Measurements from ENCODE around the gene CADPS.

The CADPS gene

GRCh38 chr3:62577153-62577552, 298.1 kb downstream of the CADPS start:
- Histone ChIP-seq H3K9ac (ENCODE audit: low read depth, low read length, poor library complexity, severe bottlenecking) (no peak overlapping the region), H2AFZ (ENCODE audit: low read length) (no peak overlapping the region), H3K36me3 (ENCODE audit: insufficient read depth, low read length) (no peaks in the 10 kb centered on the region), H3K27me3 (ENCODE audit: insufficient read depth, low read length, poor library complexity, severe bottlenecking) (no peaks in the 10 kb centered on the region), H3F3A (ENCODE audit: low read depth) (no peaks in the 10 kb centered on the region), H3K4me1 (ENCODE audit: insufficient read depth, low read length, poor library complexity, severe bottlenecking) (peaks cover 2% of the 10 kb centered on the region), H3K4me3 (ENCODE audit: low read length, poor library complexity, severe bottlenecking) (no peak overlapping the region), H3K9me2 (replicated peaks; ENCODE audit: low read depth, low read length) (no peaks in the 10 kb centered on the region), H3K4me2 (ENCODE audit: low read depth, low read length, poor library complexity, severe bottlenecking) (no peak overlapping the region), H3K79me2 (ENCODE audit: insufficient read depth, low read length) (no peaks in the 10 kb centered on the region), H3K9me3 (ENCODE audit: insufficient read depth, low read depth, low read length) (0 out of 2 replicates have a peak, but pooled peaks cover 3% of the 10 kb centered on the region), H4K20me1 (ENCODE audit: insufficient read depth, low read length, poor library complexity, severe bottlenecking) (no peaks in the 10 kb centered on the region)
- no peak for TF ChIP-seq EZH2phosphoT487 (IDR thresholded peaks at IDR 0.05; ENCODE audit: borderline replicate concordance)
- no peak for TF ChIP-seq CTCF (conservative IDR thresholded peaks at IDR 0.05; ENCODE audit: low read length)

GRCh38 chr3:62574266-62574898, 300.8 kb downstream of the CADPS start:
- H3K36me3 ChIP-seq (ENCODE audit: insufficient read depth, low read length), result no peaks in the 10 kb centered on the region
- H3K27me3 ChIP-seq (ENCODE audit: insufficient read depth, low read length, poor library complexity, severe bottlenecking), result no peaks in the 10 kb centered on the region
- no peak overlapping the region for H3K9ac ChIP-seq (ENCODE audit: low read depth, low read length, poor library complexity, severe bottlenecking)
- H3K4me1 ChIP-seq (ENCODE audit: insufficient read depth, low read length, poor library complexity, severe bottlenecking), result peaks cover 2% of the 10 kb centered on the region
- H3K9me3 ChIP-seq (ENCODE audit: insufficient read depth, low read depth, low read length), result 0 out of 2 replicates have a peak, but pooled peaks cover 3% of the 10 kb centered on the region
- H3K4me2 ChIP-seq (ENCODE audit: low read depth, low read length, poor library complexity, severe bottlenecking), result no peak overlapping the region
- no peaks in the 10 kb centered on the region for H3K79me2 ChIP-seq (ENCODE audit: insufficient read depth, low read length)
- TF ChIP-seq EZH2phosphoT487 (IDR thresholded peaks at IDR 0.05; ENCODE audit: borderline replicate concordance), result no peak
- TF ChIP-seq CTCF (conservative IDR thresholded peaks at IDR 0.05; ENCODE audit: low read length), result no peak
- no peaks in the 10 kb centered on the region for H3F3A ChIP-seq (ENCODE audit: low read depth)
- no peaks in the 10 kb centered on the region for H3K9me2 ChIP-seq (replicated peaks; ENCODE audit: low read depth, low read length)
- H2AFZ ChIP-seq (ENCODE audit: low read length), result no peak overlapping the region
- no peaks in the 10 kb centered on the region for H4K20me1 ChIP-seq (ENCODE audit: insufficient read depth, low read length, poor library complexity, severe bottlenecking)
- H3K4me3 ChIP-seq (ENCODE audit: low read length, poor library complexity, severe bottlenecking), result no peak overlapping the region

- H3K9me3 ChIP-seq (ENCODE audit: insufficient read depth, low read depth, low read length), result no peaks in the 10 kb centered on the region
- no peak overlapping the region for H3K4me2 ChIP-seq (ENCODE audit: low read depth, low read length, poor library complexity, severe bottlenecking)
- TF ChIP-seq EZH2phosphoT487 (IDR thresholded peaks at IDR 0.05; ENCODE audit: borderline replicate concordance) (no peak), CTCF (conservative IDR thresholded peaks at IDR 0.05; ENCODE audit: low read length) (no peak)
- no peaks in the 10 kb centered on the region for H3K9me2 ChIP-seq (replicated peaks; ENCODE audit: low read depth, low read length)
- H3K4me1 ChIP-seq (ENCODE audit: insufficient read depth, low read length, poor library complexity, severe bottlenecking), result peaks cover 2% of the 10 kb centered on the region
- H3K4me3 ChIP-seq (ENCODE audit: low read length, poor library complexity, severe bottlenecking), result no peak overlapping the region
- H3F3A ChIP-seq (ENCODE audit: low read depth), result no peaks in the 10 kb centered on the region
- H3K27me3 ChIP-seq (ENCODE audit: insufficient read depth, low read length, poor library complexity, severe bottlenecking), result no peaks in the 10 kb centered on the region
- no peaks in the 10 kb centered on the region for H4K20me1 ChIP-seq (ENCODE audit: insufficient read depth, low read length, poor library complexity, severe bottlenecking)
- no peaks in the 10 kb centered on the region for H3K79me2 ChIP-seq (ENCODE audit: insufficient read depth, low read length)
- no peaks in the 10 kb centered on the region for H3K36me3 ChIP-seq (ENCODE audit: insufficient read depth, low read length)
- H2AFZ ChIP-seq (ENCODE audit: low read length), result no peak overlapping the region
- no peak overlapping the region for H3K9ac ChIP-seq (ENCODE audit: low read depth, low read length, poor library complexity, severe bottlenecking)
Observed at GRCh38 chr3:62571916-62572315, 303.3 kb downstream of the CADPS start.

Data from Loucy (cell line).